HUDEP-2 (cell line): ENCODE data around the gene VSIR.
A peak's percentile ranks its signal among the peaks of the same experiment; 100 is the strongest.

Source experiments
- DNase-seq, 76 experiments: peaks; one replicate each; lab custom pipeline; 2025; ENCODE audit not compliant: unreplicated experiment in 76 of 76; lab: John Stamatoyannopoulos, UW

The VSIR gene

GRCh38 chr10:71783917-71784678 lies 10.8 kb upstream of the VSIR start:
- DNase-seq, result no peak

- no peak for DNase-seq
Observed at GRCh38 chr10:71782917-71783490, 9.7 kb upstream of the VSIR start.

GRCh38 chr10:71782221-71782916 lies 9.0 kb upstream of the VSIR start:
- DNase-seq, result no peak

- DNase-seq, result peak in 1 of 76 experiments; percentile 8
Observed at GRCh38 chr10:71780719-71781118, 7.4 kb upstream of the VSIR start.

- DNase-seq, result no peak
Observed at GRCh38 chr10:71780156-71780555, 6.8 kb upstream of the VSIR start.

- DNase-seq, result no peak
Observed at GRCh38 chr10:71779641-71780040, 6.3 kb upstream of the VSIR start.

- no peak for DNase-seq
Observed at GRCh38 chr10:71778071-71778825, 4.9 kb upstream of the VSIR start.

- no peak for DNase-seq
Observed at GRCh38 chr10:71777213-71777985, 4.1 kb upstream of the VSIR start.

- no peak for DNase-seq
Observed at GRCh38 chr10:71776481-71776925, 3.2 kb upstream of the VSIR start.

GRCh38 chr10:71774916-71775702 lies 1.8 kb upstream of the VSIR start:
- no peak for DNase-seq

GRCh38 chr10:71772832-71773220 lies 494 bp downstream of the VSIR start:
- DNase-seq, result no peak

GRCh38 chr10:71771821-71772617 lies 1.3 kb downstream of the VSIR start:
- DNase-seq, result peak in 35 of 76 experiments; percentile 9 to 61 (median 21)

- DNase-seq, result no peak
Observed at GRCh38 chr10:71771204-71771603, 2.1 kb downstream of the VSIR start.

- DNase-seq, result no peak
Observed at GRCh38 chr10:71770789-71771188, 2.5 kb downstream of the VSIR start.

- no peak for DNase-seq
Observed at GRCh38 chr10:71770255-71770654, 3.1 kb downstream of the VSIR start.

GRCh38 chr10:71769279-71769823 lies 4.0 kb downstream of the VSIR start:
- DNase-seq, result no peak

- DNase-seq, result no peak
Observed at GRCh38 chr10:71767420-71768035, 5.8 kb downstream of the VSIR start.
